Jurkat, Clone E6-1 (cell line): ENCODE results near the gene ZNF177.

ENCODE experiments used
- DNase-seq: peaks from one replicate; pipeline ENCODE4 v3.0.0-alpha.2; 2011; ENCODE audit warnings: low read depth, low spot score
- H3K4me3 ChIP-seq: 2 replicates; pipeline ENCODE4 v1.5.1; 2011; ENCODE audit warnings: mild to moderate bottlenecking, low read length, control low read depth, moderate library complexity

The ZNF177 gene

DNA sequence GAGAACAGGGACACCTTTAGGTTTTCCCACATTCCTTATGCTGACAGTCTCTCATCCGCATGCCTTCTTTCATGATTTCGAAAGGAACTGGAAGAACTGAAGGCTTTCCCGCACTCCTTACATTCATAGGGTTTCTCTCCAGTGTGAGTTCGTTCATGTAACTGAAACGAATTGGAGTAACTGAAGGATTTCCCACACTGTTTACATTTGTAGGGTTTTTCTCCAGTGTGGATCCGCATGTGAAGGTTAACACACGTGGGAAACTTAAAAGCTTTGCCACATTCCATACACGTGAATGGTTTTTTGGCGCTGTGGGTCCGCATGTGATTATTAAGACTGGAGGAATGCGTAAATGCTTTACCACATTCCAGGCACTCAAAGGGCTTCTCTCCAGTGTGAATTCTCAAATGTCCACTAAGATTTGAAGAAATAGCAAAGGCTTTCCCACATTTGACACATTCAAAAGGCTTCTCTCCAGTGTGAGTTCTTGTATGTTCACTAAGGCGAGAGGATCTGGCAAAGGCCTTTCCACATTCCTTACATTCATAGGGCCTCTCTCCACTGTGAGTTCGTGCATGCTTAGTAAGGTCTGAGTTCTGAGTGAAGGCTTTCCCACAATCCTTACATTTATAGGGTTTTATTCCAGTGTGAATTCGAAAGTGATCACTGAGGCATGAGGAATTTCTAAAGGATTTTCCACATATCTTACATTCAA is 50.6 kb downstream of the ZNF177 start:
- DNase-seq, result no peak
- H3K4me3 ChIP-seq, result no peak overlapping the region

- H3K4me3 ChIP-seq, result no peak overlapping the region
- no peak for DNase-seq
These were observed 65.1 kb downstream of the ZNF177 start for GRCh38 chr19:9427941-9428340.

DNA sequence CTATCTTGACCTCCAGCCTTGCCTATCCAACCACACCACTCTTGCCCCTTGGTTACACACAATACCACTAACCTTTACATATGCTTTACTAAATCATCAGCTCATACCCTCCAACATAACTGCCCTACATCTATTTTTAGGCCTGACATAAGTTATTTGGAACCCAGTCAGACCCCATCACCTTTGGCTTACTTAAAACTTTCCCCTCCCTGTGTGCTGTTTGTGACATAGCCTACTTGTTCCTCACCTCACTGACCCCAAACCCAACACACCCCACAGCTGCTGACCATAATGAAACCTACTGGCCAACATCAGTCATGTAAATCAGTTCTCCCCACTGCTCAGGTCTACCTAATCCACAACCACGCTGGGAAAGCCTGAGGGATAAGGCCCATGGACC is 67.6 kb downstream of the ZNF177 start:
- H3K4me3 ChIP-seq, result no peak overlapping the region
- DNase-seq, result no peak

GRCh38 chr19:9431475-9431874 is 68.7 kb downstream of the ZNF177 start:
- peak; percentile 39 for DNase-seq
- H3K4me3 ChIP-seq, result no peak overlapping the region
